ENCODE results near the gene LRRC75A.
"Not testable (repeated sequence)": the region's sequence is repeated elsewhere in the genome, so short reads cannot be mapped to it uniquely, and the experiment has no call there.

The LRRC75A gene

DNA sequence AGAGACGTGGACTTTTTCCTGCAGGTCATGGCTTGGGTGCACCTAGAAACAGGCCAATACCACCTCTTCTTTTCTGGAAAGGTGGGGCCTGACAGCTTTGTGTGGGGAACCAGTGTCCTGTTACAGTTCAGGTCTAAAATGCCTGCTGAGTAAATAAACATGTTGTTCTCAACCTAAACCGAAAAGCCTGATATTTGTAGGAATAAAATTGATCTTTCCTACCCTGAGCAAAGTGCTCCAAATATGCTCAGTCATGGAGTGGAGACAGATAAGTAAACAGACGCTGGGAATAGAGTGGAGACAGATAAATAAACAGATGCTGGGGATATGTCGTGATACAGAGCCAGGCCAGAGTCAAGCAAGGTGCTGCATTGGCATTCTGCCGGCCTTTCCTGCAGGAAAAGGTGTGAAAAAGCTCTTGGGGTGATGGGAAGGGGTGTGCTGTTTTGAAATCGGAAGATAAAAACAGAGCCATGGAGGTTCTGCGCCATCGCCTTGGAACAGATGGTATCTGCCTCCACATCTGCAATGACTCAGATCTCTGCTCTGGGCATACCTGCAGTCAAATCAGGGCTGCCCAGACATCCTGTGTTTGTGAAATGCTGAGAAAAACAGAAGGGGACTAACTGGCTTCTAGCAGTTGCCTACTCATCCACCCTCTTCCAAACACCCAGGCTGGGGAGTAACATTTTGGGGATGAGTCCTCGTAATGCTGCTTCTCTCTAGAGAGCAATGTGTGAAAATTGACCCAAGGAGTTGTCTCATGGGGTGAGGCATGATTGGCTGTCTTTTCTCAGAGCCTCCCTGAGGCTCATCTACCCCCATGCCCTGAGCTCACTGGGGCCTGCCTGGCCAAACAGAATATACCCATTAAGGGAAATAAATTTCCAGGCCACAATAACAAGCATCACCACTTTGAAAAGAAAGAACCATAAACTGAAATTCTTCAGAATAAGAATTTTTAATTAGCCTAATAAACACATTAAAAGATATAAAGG, 93.4 kb downstream of the LRRC75A start:
- DNase-seq (ENCODE audit: low spot score), result no peak

DNA sequence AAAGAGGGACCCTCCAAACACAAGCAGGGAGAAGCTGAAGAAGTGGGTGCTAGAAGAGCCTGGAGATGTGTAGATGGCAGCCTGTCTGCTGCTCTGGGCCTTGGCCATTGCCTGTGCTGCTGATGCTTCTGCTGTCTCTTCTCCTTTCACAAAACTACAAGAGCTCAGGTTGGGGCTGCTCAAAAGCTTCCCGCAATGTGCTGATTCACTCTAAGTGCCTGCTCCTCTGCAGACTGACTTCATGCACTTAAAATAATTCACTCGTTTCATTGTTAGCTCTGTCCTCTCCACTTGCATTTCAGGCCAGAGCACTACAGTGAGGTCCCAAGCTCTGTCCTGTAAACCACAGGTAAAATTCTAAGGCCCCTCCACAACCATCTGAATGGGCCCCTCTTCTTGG, 95.3 kb downstream of the LRRC75A start:
- DNase-seq (ENCODE audit: low spot score), result not testable (repeated sequence)

DNA sequence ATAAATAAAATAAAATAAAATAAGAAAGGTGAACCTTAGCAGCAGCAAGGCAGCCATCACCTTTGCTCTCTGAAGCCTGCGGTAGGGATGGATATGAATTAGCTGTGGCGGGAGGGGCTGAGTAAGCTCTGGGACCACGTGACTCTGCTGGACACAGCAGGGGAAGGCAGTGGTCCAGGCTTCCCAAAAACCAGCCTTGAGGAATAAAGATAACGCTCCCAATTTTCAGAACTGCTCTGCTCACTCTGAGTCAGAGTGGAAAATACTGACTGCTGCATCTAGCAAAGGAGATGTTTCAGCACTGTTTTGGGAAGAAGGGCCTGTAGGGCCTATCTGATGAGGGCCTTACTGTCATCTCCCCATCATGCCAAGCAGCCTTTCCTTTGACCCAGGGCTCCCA, 96.1 kb downstream of the LRRC75A start:
- DNase-seq (ENCODE audit: low spot score), result not testable (repeated sequence)

DNA sequence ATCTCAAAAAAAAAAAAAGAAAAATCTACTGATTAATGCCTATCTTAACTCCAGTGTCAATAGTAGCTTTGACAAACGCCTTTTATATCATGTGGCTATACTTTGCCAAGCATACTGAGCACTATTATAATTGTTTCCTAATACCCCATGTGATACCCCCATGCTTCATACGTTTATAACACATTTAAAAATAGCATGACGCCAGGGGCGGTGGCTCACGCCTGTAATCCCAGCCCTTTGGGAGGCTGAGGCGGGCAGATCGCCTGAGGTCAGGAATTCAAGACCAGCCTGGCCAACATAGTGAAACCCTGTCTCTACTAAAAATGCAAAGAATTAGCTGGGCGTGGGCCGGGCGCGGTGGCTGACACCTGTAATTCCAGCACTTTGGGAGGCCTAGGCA, 99.5 kb downstream of the LRRC75A start:
- DNase-seq (ENCODE audit: low spot score), result not testable (repeated sequence)
